T-helper 2 cell treated with Interferon-gamma antibody and Interleukin-4, amounts not matched to agents 5 μg/mL and 100 μg/mL, for 36 hours (primary cell): ENCODE results near the gene NCOA1.

ENCODE experiments used
- DNase-seq: peaks from one replicate; pipeline ENCODE4 v3.0.0; 2021; ENCODE audit warnings: low spot score
- H3K27ac Mint-ChIP-seq: one replicate; pipeline ENCODE4 v1.8.0; 2021; ENCODE audit warnings: mild to moderate bottlenecking, mixed read lengths
- H3K27me3 Mint-ChIP-seq: one replicate; pipeline ENCODE4 v1.8.0; 2021; ENCODE audit warnings: low read depth, mixed read lengths
- H3K36me3 Mint-ChIP-seq: one replicate; pipeline ENCODE4 v1.8.0; 2021; ENCODE audit warnings: low read depth, mixed read lengths
- H3K4me1 Mint-ChIP-seq: one replicate; pipeline ENCODE4 v1.8.0; 2021; ENCODE audit warnings: low read depth, mixed read lengths
- H3K4me3 Mint-ChIP-seq: one replicate; pipeline ENCODE4 v1.8.0; 2022; ENCODE audit warnings: mild to moderate bottlenecking, moderate library complexity, mixed read lengths
- H3K9me3 Mint-ChIP-seq: one replicate; pipeline ENCODE4 v1.8.0; 2021; ENCODE audit warnings: mixed read lengths

Gene NCOA1

GRCh38 chr2:24616616-24617015 lies 125.6 kb downstream of the NCOA1 start:
- no peaks in the 10 kb centered on the region for H3K27me3 Mint-ChIP-seq
- no peaks in the 10 kb centered on the region for H3K9me3 Mint-ChIP-seq
- DNase-seq: no peak
- H3K4me1 Mint-ChIP-seq: peaks cover 8% of the 10 kb centered on the region
- H3K36me3 Mint-ChIP-seq: no peaks in the 10 kb centered on the region
- no peak overlapping the region for H3K27ac Mint-ChIP-seq
- H3K4me3 Mint-ChIP-seq: no peak overlapping the region

GRCh38 chr2:24617424-24617823 lies 126.4 kb downstream of the NCOA1 start:
- H3K27ac Mint-ChIP-seq: no peak overlapping the region
- H3K27me3 Mint-ChIP-seq: no peaks in the 10 kb centered on the region
- no peak for DNase-seq
- peaks cover 8% of the 10 kb centered on the region for H3K4me1 Mint-ChIP-seq
- H3K36me3 Mint-ChIP-seq: no peaks in the 10 kb centered on the region
- H3K4me3 Mint-ChIP-seq: no peak overlapping the region
- H3K9me3 Mint-ChIP-seq: no peaks in the 10 kb centered on the region

- Mint-ChIP-seq H3K4me3 (no peak overlapping the region), H3K27me3 (no peaks in the 10 kb centered on the region), H3K36me3 (no peaks in the 10 kb centered on the region), H3K9me3 (no peaks in the 10 kb centered on the region), H3K27ac (no peak overlapping the region), H3K4me1 (peaks cover 2% of the 10 kb centered on the region)
- DNase-seq: no peak
Measured at GRCh38 chr2:24618144-24618543, 127.1 kb downstream of the NCOA1 start.

GRCh38 chr2:24618680-24619079 lies 127.6 kb downstream of the NCOA1 start:
- Mint-ChIP-seq H3K27me3 (no peaks in the 10 kb centered on the region), H3K4me3 (no peak overlapping the region), H3K36me3 (no peaks in the 10 kb centered on the region), H3K4me1 (no peaks in the 10 kb centered on the region), H3K9me3 (no peaks in the 10 kb centered on the region), H3K27ac (no peak overlapping the region)
- no peak for DNase-seq

- no peak for DNase-seq
- no peak overlapping the region for H3K4me3 Mint-ChIP-seq
- no peaks in the 10 kb centered on the region for H3K27me3 Mint-ChIP-seq
- no peak overlapping the region for H3K27ac Mint-ChIP-seq
- H3K4me1 Mint-ChIP-seq: no peaks in the 10 kb centered on the region
- H3K36me3 Mint-ChIP-seq: no peaks in the 10 kb centered on the region
- H3K9me3 Mint-ChIP-seq: no peaks in the 10 kb centered on the region
Measured at GRCh38 chr2:24620936-24621335, 129.9 kb downstream of the NCOA1 start.

- Mint-ChIP-seq H3K27ac (no peak overlapping the region), H3K4me1 (no peaks in the 10 kb centered on the region), H3K36me3 (no peaks in the 10 kb centered on the region)
Measured at GRCh38 chr2:24621779-24622538, 130.9 kb downstream of the NCOA1 start.

GRCh38 chr2:24623535-24623934 lies 132.5 kb downstream of the NCOA1 start:
- H3K27ac Mint-ChIP-seq: no peak overlapping the region
- DNase-seq: no peak
- H3K36me3 Mint-ChIP-seq: no peaks in the 10 kb centered on the region
- H3K4me3 Mint-ChIP-seq: no peak overlapping the region
- H3K4me1 Mint-ChIP-seq: no peaks in the 10 kb centered on the region
- H3K27me3 Mint-ChIP-seq: no peaks in the 10 kb centered on the region
- no peaks in the 10 kb centered on the region for H3K9me3 Mint-ChIP-seq

More at GRCh38 chr2:24621779-24622538, 130.9 kb downstream of the NCOA1 start:
- Mint-ChIP-seq H3K27me3 (no peaks in the 10 kb centered on the region), H3K9me3 (no peaks in the 10 kb centered on the region), H3K4me3 (no peak overlapping the region)
- no peak for DNase-seq

GRCh38 chr2:24625728-24626127 lies 134.7 kb downstream of the NCOA1 start:
- Mint-ChIP-seq H3K36me3 (no peaks in the 10 kb centered on the region), H3K27me3 (no peaks in the 10 kb centered on the region), H3K4me1 (no peaks in the 10 kb centered on the region), H3K27ac (no peak overlapping the region), H3K4me3 (no peak overlapping the region), H3K9me3 (no peaks in the 10 kb centered on the region)
- DNase-seq: no peak

- Mint-ChIP-seq H3K36me3 (no peaks in the 10 kb centered on the region), H3K4me3 (no peak overlapping the region), H3K27ac (no peak overlapping the region), H3K9me3 (no peaks in the 10 kb centered on the region), H3K27me3 (no peaks in the 10 kb centered on the region), H3K4me1 (no peaks in the 10 kb centered on the region)
- no peak for DNase-seq
Measured at GRCh38 chr2:24626131-24626530, 135.1 kb downstream of the NCOA1 start.

GRCh38 chr2:24628746-24629145 lies 137.7 kb downstream of the NCOA1 start:
- H3K27ac Mint-ChIP-seq: no peak overlapping the region
- no peak for DNase-seq
- no peak overlapping the region for H3K4me3 Mint-ChIP-seq
- H3K36me3 Mint-ChIP-seq: no peaks in the 10 kb centered on the region
- H3K27me3 Mint-ChIP-seq: no peaks in the 10 kb centered on the region
- H3K4me1 Mint-ChIP-seq: no peaks in the 10 kb centered on the region
- H3K9me3 Mint-ChIP-seq: no peaks in the 10 kb centered on the region

- DNase-seq: no peak
- H3K27ac Mint-ChIP-seq: no peak overlapping the region
- H3K36me3 Mint-ChIP-seq: no peaks in the 10 kb centered on the region
- H3K4me1 Mint-ChIP-seq: no peaks in the 10 kb centered on the region
- no peaks in the 10 kb centered on the region for H3K27me3 Mint-ChIP-seq
- no peak overlapping the region for H3K4me3 Mint-ChIP-seq
- no peaks in the 10 kb centered on the region for H3K9me3 Mint-ChIP-seq
Measured at GRCh38 chr2:24632172-24632571, 141.1 kb downstream of the NCOA1 start.

- no peak overlapping the region for H3K4me3 Mint-ChIP-seq
- no peaks in the 10 kb centered on the region for H3K9me3 Mint-ChIP-seq
- no peak for DNase-seq
- no peaks in the 10 kb centered on the region for H3K36me3 Mint-ChIP-seq
- no peaks in the 10 kb centered on the region for H3K27me3 Mint-ChIP-seq
- H3K4me1 Mint-ChIP-seq: peaks cover 5% of the 10 kb centered on the region
- H3K27ac Mint-ChIP-seq: no peak overlapping the region
Measured at GRCh38 chr2:24635181-24635580, 144.1 kb downstream of the NCOA1 start.

- Mint-ChIP-seq H3K4me1 (peaks cover 5% of the 10 kb centered on the region), H3K9me3 (no peaks in the 10 kb centered on the region), H3K4me3 (no peak overlapping the region), H3K27ac (no peak overlapping the region), H3K36me3 (no peaks in the 10 kb centered on the region), H3K27me3 (no peaks in the 10 kb centered on the region)
- no peak for DNase-seq
Measured at GRCh38 chr2:24638568-24638967, 147.5 kb downstream of the NCOA1 start.

- no peak overlapping the region for H3K27ac Mint-ChIP-seq
Measured at GRCh38 chr2:24642351-24642750, 151.3 kb downstream of the NCOA1 start.

GRCh38 chr2:24643051-24643450 lies 152.0 kb downstream of the NCOA1 start:
- H3K27ac Mint-ChIP-seq: no peak overlapping the region

More at GRCh38 chr2:24642351-24642750, 151.3 kb downstream of the NCOA1 start:
- Mint-ChIP-seq H3K4me3 (no peak overlapping the region), H3K9me3 (no peaks in the 10 kb centered on the region), H3K4me1 (peaks cover 5% of the 10 kb centered on the region), H3K27me3 (no peaks in the 10 kb centered on the region), H3K36me3 (peaks cover 2% of the 10 kb centered on the region)
- DNase-seq: no peak

More at GRCh38 chr2:24643051-24643450, 152.0 kb downstream of the NCOA1 start:
- no peaks in the 10 kb centered on the region for H3K27me3 Mint-ChIP-seq
- no peaks in the 10 kb centered on the region for H3K9me3 Mint-ChIP-seq
- peaks cover 2% of the 10 kb centered on the region for H3K36me3 Mint-ChIP-seq
- H3K4me3 Mint-ChIP-seq: no peak overlapping the region
- DNase-seq: no peak
- H3K4me1 Mint-ChIP-seq: peaks cover 5% of the 10 kb centered on the region
